Loucy (cell line): Measurements from ENCODE around the gene REXO5.

Experiments
- CTCF ChIP-seq: fragments of 200-600 bp; sonication (generic); conservative IDR thresholded peaks from 2 replicates; pipeline ENCODE4 v1.5.1; 2014; ENCODE audit warnings: mild to moderate bottlenecking, antibody characterized with exemption, low read length
- EZH2phosphoT487 ChIP-seq: fragments of 200-600 bp; IDR thresholded peaks from 2 replicates; pipeline ENCODE4 v1.6.1; 2018; ENCODE audit warnings: antibody characterized with exemption, mild to moderate bottlenecking, moderate library complexity, borderline replicate concordance

GRCh38 chr16:20884240-20884556 is 77.9 kb downstream of the REXO5 start:
- no peak for TF ChIP-seq EZH2phosphoT487
- no peak for TF ChIP-seq CTCF
